Activated CD4-positive, alpha-beta T cell treated with anti-CD3 and anti-CD28 coated beads for 48 hours (primary cell): ENCODE results near the gene CTRL.
"Not testable (repeated sequence)": the region's sequence is repeated elsewhere in the genome, so short reads cannot be mapped to it uniquely, and the experiment has no call there.

Experiments
- DNase-seq: peaks from one replicate; pipeline ENCODE4 v3.0.0-alpha.2; 2020

CTRL gene

DNA sequence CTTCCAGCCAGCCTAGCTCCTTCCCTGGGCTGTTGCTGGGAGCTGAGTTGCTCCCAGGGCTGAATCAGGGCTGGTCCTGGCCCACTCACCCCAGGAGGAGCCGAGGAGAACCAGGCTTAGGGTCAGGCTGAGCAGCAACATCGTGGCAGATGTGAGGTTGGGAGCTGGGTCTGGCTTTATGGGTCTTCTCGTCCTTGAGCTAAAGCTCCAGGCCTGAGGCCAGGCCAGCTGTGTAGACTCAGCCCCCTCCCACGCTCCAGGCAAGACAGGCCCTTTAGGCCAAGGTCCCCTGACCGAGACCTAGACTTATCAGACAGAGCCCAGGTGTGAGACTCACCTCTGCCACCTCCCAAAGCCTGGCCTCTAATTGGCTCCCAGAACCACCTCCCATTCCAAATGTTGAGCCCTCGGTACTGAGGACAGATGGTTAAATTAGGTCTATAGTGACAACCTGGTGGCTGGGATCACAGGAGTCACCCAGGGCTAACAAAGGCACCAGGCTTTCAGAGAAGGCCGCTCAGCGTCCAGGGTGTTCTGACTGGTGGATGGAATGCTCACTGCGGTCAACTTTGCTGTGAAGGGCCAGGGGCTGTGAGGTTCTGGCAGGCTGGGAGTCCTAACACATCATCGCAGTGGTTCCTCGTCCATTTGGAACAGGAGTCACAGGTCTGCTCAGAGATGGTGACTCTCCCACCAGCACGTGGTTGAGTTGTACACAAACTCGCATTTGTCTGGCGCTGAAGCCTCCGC, at the start of gene CTRL:
Gene CTRL, minus strand, starts transcription at position 151 of the 750 bp plus-strand sequence. Its CDS starts 10 bp downstream, at position 141.
- DNase-seq = no peak

DNA sequence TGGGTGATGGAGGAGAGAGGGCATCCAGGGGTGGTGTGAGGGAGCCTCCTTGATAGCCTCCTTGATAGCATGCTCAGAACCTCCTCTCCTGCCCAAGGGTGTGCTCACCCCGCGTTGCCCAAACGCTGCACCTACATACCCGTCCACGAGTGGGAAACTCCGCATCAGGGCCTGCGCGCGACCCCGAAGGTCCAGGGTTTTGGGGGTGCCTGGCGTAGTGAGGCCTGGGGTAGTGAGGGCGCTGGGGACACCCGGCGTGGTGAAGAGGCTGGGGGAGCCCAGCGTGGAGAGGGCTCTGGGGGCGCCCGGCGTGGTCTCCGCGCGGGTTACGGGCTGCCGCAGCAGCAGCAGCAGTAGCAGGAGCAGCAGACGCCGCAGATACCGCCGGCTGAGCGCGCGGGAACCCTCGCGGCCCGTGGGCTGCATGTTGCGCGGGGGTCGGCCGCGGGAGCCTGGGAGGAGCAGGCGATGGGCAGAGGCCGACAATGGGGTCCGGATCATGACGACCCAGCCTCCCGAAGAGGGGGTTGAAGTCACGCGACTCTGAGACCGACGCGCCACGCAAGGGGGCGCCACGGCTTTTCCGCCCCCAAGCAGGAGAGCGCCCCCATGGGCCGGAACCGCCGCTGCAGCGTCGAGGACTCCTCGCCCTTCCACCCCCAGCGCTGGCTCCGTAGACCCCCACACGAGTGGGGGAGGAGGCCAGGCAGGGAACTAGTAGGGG, 48.5 kb upstream of the CTRL start, which contains the start of gene DPEP3:
Gene DPEP3, minus strand, starts transcription at position 545 of the 724 bp plus-strand sequence. Its CDS starts 119 bp downstream, at position 426.
- no peak for DNase-seq

DNA sequence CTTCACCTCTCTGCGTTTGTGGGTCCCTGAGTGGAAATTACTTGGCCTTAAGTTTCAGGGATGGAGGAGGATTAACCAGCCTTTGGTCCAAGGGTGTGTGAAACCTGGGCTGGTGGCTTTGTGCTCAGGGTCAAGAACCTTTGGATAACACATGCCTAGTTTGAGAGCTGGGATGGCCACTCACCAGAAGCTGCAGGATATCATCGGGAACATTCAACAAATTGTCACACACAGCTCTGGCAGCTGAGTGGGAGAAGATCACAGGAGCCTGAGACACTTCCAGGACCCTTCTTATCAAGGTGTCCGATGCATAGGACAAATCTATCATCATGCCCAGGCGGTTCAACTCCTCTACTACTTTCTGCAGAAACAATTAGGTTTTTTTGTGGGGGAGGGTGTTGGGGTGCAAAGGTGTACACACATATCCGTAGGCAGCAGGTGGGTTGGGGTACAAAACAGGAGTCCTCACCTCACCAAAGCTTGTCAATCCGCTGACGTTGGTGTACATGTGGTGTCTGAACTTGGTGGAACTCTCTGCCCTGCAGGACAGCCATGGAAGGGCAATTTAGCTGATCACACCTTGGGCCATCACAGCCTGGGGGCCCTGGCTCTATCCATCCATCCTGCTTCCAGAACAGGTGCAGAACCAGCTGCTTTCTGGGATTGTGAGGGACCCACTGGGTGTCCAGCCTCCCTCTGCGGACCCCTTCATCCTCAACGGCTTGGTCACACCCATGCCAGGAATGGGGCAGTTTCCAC, 46.0 kb upstream of the CTRL start:
- no peak for DNase-seq

DNA sequence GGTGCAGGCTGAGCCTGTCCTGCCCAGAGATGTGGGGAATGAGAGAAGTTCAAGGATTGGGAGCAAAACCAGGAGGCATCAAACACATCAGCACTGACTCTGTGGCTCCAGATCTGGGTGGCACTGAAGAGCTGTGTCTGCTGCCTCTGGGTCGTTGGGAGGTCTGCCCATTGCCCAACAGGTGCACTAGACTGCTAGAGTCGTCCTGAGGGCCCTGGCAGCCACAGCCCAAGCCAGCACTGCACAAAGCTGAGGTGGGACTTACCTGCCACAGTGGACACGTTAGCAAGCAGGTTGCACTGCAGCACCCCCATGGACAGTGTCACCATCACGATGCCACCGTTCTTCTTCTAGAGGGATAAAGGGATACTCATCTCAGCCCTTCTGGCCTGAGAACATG, 45.3 kb upstream of the CTRL start:
- DNase-seq = no peak

DNA sequence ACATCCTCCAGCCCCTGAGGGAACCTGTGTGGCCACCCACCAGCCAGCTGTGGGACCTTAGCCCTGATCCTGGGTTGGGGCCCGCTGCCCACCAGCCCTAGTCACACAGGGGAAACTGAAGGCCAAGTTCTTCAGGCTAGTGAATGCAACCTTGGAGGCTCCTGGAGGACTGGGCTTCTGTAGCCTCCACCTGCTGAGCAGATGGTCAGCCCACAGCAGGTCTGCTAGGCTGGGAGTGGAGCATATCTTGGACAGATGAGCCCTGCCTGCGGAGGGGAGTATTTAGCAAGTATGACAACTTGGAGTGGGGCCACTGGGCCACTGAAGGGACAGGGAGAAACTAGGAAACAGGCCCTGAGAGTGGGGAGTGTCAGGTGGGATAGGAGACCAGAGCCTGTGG, 44.5 kb upstream of the CTRL start:
- DNase-seq = no peak

DNA sequence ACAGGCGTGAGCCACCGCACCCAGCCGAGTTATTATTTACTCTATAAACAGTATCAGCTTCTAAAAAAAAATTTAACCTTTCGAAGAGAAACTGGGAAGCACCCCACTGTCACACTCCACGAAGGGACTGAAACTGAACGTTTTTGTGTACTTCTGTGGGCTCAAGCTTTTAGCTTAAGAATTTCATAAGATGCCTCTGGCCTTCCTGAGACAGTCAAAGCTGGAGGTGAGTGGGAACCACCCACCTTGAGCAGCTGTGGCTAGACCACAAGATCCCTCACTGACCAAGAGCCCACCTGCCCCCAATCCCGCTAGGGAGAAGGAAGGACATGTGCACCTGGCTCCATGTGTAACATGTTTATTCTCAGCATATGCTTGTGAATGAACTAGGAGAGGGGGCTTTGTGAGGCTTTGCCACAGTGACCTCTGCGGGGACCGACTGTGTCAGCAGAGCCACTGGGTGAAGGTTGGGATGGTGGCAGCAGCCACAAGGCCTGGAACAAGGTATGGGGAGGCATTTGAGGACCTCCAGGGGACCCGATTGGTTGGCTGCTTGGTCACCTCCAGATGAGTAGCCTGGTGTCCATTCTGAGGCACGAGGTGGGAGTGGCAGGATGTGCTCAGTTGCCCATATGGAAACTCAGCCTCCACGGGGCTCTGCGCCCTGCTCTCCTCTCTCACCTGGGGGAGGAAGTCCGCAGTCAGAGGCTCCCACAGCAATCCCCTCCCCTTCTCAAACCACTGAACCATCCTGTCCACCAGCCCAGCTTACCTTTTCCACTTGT, 43.9 kb upstream of the CTRL start:
- no peak for DNase-seq

DNA sequence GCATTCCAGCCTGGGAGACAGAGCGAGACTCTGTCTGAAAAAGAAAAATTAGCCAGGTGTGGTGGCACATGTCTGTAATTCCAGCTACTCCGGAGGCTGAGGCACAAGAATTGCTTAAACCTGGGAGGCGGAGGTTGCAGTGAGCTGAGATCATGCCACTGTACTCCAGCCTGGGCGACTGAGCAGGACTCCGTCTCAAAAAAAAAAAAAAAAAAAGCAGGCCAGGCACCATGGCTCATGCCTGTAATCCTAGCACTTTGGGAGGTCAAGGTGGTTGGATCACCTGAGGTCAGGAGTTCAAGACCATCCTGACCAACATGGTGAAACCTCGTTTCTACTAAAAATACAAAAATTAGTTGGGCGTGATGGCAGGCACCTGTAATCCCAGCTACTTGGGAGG, 40.6 kb upstream of the CTRL start:
- not testable (repeated sequence) for DNase-seq

DNA sequence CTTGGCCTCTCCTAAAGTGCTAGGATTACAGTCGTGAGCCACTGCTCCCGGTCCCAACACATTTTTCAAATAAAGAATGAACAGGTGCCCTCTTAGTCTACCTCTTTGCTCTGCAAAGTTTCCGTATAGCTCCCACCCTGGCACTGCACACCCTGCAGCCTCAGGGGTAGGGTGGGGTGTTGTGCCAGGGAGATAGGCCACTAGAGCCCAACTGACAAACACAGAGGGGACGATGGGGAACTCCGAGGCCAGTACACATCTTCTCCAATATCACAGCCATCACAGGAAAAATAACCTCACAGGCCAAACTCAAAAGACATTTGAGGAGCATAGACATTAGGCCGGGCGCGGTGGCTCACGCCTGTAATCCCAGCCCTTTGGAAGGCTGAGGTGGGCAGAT, 39.4 kb upstream of the CTRL start:
- no peak for DNase-seq

DNA sequence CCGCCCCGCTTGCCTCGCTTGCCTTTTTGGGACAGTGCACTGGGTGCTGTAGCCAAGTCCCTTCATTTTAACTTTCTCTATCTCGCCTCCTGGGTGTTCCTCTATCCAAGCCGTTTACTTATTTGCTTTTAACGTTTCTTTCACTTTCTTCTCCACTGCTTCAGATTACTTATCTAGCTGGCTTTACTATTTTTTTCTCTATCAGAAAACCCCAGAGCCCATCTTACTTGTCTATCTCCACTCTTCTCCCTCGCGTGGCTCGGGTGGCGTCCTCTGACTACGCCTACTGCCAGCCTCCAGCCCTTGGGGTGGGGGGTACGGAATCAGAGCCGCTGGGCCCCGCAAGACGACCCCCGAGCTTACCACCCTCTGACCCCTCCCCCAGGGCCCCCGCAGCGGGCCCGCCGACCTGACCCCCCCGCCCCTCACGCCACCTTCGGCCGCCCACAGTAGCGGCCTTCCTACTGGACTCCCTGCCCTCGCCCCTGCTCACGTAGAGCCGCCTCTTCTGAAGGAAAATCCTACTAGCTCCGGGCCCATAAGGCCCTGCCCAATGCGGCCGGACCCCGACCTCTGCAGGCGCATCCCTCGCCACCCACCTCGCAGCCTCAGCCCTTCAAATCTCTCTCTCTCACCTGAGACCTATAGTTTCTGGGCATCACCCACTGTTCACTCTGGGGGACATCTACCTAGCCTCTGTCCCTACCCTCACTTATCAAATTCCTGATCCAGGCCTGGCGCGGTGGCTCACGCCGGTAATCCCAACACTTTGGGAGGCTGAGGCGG, 37.8 kb upstream of the CTRL start:
- DNase-seq = no peak

DNA sequence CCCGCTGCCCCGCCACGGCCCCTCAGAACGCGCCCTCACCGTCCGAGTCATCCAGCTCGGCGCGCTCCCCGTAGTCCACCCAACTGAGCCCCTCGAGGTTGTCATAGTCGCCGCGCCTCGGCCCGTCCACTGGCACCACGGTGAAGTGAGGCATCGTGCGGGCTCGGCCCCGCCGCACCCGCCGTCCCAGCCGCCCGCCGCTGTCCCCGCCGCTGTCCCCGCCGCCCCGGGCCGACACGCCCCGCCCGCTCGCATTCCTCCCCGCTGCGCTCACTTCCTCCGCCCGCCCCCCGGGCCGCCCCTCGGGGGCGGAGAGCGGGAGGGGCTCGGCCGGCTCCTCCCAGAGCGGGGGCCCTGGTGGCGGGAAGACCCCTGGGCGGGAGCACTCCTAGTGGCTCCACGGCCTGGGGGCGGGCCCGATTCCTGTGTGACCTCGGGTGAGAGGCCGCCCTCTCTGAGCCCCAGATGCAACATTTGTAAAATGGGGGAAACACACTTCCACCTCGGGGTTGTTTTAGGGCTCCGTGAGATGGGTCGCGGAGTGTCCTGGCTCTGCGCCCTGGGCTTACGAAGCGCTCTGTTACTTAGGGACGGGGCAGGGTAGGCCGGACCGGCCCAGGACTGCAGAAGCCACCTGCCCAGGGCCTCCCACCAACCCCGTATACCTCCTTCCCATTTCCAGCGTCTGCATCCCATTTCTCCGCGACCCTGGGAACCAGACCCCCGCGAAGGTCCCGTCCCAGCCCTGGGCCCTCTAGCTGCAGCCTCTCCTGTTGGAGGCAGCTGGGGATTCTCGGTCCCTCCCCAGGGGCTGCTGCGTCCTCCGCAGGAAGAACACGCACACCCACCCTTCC, 37.0 kb upstream of the CTRL start, which contains the start of gene SLC12A4:
Gene SLC12A4, minus strand, starts transcription at position 238 of the 854 bp plus-strand sequence. Its CDS starts 84 bp downstream, at position 154.
- DNase-seq = peak; percentile 92

DNA sequence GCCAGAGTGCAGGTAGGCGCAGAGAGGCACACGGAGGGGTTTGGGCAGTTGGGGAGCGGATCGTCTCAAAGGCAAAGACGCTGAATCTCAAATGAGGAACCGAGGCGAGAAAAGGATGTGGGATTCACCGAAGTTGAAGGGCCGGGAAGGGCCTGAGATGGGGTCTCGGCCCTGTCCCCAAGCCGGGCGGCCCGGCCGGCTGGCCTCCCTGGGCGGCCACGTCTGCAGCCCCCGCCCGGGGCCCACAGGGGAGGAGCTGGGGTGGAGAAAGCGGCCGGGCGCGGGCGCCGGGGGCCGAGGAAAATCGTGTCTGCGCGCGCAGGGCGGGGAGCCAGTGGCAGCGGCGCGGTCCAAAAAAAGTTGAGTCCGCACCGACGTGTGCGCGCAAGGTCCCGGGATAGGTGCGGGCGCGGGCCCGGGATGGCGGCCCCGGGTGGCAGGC, 36.3 kb upstream of the CTRL start:
- DNase-seq = peak; percentile 60

DNA sequence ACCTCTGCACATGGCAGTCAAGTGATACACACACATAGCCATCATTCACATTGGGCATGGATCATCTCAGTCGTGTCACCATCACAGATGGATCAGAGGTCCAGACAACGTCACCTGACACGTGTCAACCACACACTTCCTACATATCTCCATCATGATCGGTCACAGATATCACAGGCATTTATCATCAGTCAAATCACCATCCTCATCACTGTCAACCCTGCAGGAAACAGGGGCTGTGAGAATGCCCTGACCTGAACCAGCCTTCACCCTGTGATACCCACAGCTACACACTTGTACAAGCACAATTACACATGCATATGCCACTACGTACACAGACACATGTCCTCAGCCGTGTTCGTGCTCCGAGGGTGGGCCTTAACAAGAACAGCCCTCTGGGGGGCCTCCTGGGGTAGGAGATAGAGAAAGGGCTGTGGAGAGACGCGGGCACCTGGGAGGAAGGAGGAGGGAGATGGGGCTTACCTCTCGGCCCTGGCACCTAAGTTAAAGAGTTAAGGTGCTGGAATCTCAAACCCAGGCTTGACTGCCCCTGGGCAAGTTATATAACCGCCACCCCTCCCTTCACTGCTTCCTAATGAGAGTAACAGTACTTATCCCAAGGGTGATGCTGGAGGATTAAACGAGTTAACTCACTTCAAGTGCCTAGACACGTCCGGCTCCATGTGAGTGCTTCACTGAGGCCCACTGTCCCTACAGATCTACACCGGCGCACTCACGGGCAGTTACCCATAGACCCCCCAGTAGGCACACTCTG, 35.7 kb upstream of the CTRL start:
- peak; percentile 34 for DNase-seq

DNA sequence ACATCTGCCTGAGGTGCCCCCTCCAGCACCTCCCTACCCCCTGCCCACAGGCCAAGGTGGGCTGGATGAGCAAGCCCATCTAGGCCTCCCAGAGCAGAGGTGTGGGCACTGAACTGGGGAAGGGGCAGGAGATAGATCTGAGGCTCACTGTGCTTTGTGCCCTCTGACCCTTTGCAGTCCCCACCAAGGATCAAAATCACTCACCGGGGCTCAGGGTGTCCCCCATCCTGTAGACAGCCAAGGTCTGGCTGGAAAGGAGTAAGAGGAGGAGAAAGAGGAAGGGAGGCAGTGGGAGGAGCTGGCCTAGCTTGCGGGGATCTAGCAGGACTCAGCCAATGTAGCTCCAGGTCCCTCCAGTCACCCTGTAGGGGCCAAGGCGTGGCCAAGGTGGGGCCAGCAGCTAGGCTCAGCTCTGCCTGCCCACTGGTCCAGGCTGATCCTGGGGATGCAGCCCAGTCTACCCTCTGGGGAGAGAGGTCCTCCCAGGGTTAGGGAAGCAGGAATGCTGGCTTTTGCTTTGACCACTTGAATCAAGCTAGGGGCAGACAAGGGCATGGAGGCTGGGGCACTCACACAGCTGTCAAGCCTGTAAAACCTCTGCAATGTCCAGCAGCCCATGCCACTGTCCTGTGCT, 35.0 kb upstream of the CTRL start:
- DNase-seq = no peak

DNA sequence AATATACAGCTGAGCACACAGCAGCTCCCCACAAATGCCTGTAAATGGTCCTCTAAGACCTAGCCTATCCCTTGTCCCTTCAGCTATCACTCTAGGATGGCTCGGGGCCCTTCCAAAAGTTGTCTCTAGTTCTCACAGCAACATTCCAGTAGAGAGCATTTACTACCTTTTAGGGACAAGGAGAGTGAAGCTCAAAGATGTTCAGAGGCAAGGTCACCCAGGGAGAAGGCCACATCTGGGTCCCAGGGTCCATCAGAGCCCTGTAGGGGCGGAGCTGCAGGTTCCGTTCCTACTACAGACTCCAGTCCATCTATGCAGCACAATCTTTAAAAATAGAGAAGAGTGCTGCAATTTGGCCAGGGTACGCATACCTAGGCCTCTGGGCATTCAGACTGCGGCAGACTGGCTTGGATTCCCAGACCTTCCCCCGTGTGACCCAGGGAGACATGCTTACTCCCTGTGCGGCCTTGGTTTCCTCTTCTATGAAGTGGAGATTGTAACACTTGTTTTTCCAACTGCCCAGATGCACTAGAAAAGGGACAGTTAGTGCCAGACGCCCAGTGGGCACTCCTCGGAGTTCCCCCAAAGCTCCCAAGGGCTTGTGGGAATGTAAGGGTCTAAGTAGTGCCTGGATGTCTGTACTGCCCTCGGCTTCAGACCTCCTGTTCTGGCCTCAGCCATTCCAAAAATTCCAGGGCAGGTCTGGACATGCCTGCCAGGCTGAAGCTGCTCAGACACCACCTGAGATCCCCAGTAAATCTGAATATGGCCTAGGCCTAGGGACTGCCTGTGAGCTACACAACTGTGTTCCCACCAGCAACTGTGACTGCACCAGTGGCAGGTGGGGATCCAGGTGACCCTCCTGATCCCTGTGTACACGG, 34.2 kb upstream of the CTRL start:
- DNase-seq = no peak

DNA sequence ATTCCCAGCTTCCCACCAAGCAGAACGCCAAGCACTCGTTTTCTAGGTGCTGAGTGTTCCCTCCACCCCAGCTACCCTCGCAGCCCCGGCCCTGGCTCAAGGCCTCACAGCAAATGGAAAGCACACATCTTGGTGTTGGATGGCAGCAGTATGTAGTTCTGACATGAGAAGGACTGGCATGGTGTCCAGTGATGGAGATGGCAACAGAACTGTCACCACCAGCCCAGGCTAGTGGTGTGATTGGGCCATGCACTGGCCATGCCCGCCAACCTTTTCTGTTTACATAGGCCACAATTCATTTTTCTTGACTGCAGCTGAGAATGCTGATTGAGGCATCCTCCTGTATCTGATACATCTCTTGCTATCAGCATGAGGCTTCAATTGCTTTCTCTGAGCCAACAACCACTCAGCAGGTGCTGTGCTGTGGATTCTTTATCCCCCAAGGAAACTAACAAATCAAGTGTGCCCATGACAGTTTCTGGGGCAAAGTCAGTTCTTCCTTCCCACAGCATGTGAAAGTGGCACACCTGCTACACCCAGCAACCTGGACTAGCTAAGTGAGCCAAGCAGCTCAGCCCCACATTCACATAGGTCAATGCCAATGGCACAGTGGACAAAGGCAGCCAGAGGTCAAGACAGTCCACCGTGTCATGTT, 32.9 kb upstream of the CTRL start:
- no peak for DNase-seq

DNA sequence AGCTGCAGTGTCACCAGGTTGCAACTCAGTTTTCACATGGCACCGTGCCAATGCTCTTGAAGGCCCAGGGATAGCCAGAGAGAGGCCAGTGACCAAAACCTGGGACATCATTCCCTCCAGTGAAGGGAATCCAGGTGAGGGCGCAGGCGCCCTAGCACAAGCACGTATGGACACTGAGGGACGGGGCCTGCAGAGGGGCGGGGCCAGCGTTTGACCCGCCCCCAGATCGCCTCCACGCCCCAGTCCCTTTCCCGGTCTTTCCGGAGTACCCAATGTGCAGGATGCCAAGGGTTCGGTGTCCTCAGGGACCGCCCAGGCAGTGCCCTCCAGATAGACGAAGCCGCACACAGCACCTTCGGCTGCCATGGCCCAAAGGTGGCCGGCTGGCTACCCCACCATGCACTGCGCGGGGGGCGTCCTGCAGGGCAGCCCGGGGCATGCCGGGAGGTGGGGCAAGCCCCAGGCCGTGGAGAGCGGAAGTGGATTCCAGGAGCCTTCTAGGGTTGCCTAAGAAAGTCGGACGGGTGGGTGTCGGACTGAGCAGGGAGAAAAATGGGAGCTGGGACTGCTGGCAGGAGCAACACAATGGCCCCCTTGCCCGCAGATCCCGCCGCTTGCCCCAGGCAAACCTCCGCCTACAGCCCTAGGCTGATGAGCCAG, 32.1 kb upstream of the CTRL start:
- no peak for DNase-seq

DNA sequence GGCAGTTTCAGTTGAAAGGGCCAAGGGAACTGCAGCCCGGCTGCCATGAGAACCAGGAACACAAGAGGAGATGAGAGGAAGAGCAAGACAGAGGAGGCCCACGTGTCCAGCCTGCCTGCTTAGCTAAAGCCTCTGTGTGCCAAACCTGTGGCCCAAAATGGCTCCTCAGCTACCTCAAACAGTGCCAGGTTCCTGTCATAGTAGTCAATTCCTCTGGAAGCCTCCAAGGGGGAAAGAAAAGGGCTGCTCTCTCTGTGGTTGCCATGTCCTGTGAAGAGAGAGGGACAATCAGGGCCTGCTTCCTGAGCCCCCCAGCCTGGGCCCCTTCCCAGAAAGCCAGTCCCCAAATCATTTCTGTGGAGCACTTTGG, 31.6 kb upstream of the CTRL start:
- no peak for DNase-seq
